Brain microvascular endothelial cell (primary cell): ENCODE results near the gene PEAK1.

Experiments
- DNase-seq: peaks from one replicate; pipeline ENCODE4 v3.0.0-alpha.2; 2020
- H3K27ac ChIP-seq: fragments of 250-450 bp; sonication (Bioruptor Pico); 2 replicates; pipeline ENCODE4 v1.5.1; 2020; ENCODE audit warnings: mild to moderate bottlenecking, moderate library complexity
- H3K27me3 ChIP-seq: fragments of 250-450 bp; sonication (Bioruptor Pico); replicated peaks from 2 replicates; pipeline ENCODE4 v1.5.1; 2020; ENCODE audit warnings: mild to moderate bottlenecking
- H3K36me3 ChIP-seq: fragments of 250-450 bp; sonication (Bioruptor Pico); replicated peaks from 2 replicates; pipeline ENCODE4 v1.5.1; 2020; ENCODE audit warnings: mild to moderate bottlenecking
- H3K4me3 ChIP-seq: 2 replicates; pipeline ENCODE4 v1.5.1; 2011; ENCODE audit warnings: low read depth, mild to moderate bottlenecking, control low read depth, low read length, moderate library complexity
- CTCF ChIP-seq: IDR thresholded peaks from 2 replicates; pipeline ENCODE4 v1.5.1; 2011; ENCODE audit warnings: low read depth, mild to moderate bottlenecking, moderate library complexity, low read length, control low read depth, inconsistent platforms; ENCODE audit errors: missing control alignments
- in situ Hi-C: cut with HindIII; loops from 2 replicates; pipeline ENCODE4 v1.10.0; 2017; ENCODE audit warnings: low sequenced_read_pairs, low pct_ligation_motif_present

PEAK1 gene

GRCh38 chr15:77096138-77096537, 323.8 kb downstream of the PEAK1 start:
- no peak overlapping the region for H3K27ac ChIP-seq
- no peak for DNase-seq
- no peak overlapping the region for H3K4me3 ChIP-seq
- in situ Hi-C loops, result no loop called here
- H3K36me3 ChIP-seq, result no peaks in the 10 kb centered on the region
- no peaks in the 10 kb centered on the region for H3K27me3 ChIP-seq
- no peak for TF ChIP-seq CTCF

GRCh38 chr15:77094397-77095030, 325.4 kb downstream of the PEAK1 start:
- peak; percentile 58 for TF ChIP-seq CTCF
- Histone ChIP-seq H3K27ac (no peak overlapping the region), H3K36me3 (no peaks in the 10 kb centered on the region), H3K27me3 (no peaks in the 10 kb centered on the region), H3K4me3 (no peak overlapping the region)
- in situ Hi-C loops, result no loop called here
- no peak for DNase-seq

GRCh38 chr15:77093436-77093835, 326.5 kb downstream of the PEAK1 start:
- Histone ChIP-seq H3K27ac (no peak overlapping the region), H3K27me3 (no peaks in the 10 kb centered on the region), H3K4me3 (no peak overlapping the region), H3K36me3 (no peaks in the 10 kb centered on the region)
- no peak for DNase-seq
- TF ChIP-seq CTCF, result no peak
- in situ Hi-C loops, result no loop called here

GRCh38 chr15:77091097-77091496, 328.8 kb downstream of the PEAK1 start:
- DNase-seq, result no peak
- Histone ChIP-seq H3K27me3 (no peaks in the 10 kb centered on the region), H3K4me3 (no peak overlapping the region), H3K36me3 (no peaks in the 10 kb centered on the region), H3K27ac (no peak overlapping the region)
- TF ChIP-seq CTCF, result no peak
- in situ Hi-C loops, result no loop called here

GRCh38 chr15:77087213-77087612, 332.7 kb downstream of the PEAK1 start:
- Histone ChIP-seq H3K4me3 (no peak overlapping the region), H3K36me3 (no peaks in the 10 kb centered on the region), H3K27ac (no peak overlapping the region), H3K27me3 (no peaks in the 10 kb centered on the region)
- TF ChIP-seq CTCF, result no peak
- DNase-seq, result no peak
- in situ Hi-C loops, result no loop called here

- in situ Hi-C loops, result no loop called here
- no peaks in the 10 kb centered on the region for H3K27me3 ChIP-seq
- peak; percentile 18 for DNase-seq
- TF ChIP-seq CTCF, result no peak
- H3K27ac ChIP-seq, result no peak overlapping the region
- H3K36me3 ChIP-seq, result no peaks in the 10 kb centered on the region
- no peak overlapping the region for H3K4me3 ChIP-seq
Observed at GRCh38 chr15:77085297-77085696, 334.6 kb downstream of the PEAK1 start.
